Prostate gland (tissue), 2 donors: ENCODE measurements around the gene TBC1D2B. TPM values are rescaled to one million over a fixed set of nuclear protein-coding genes. Genes with fewer than 3 reads are reported as not detected.

Experiments
- DNase-seq: peaks from one replicate; pipeline ENCODE4 v3.0.0-alpha.2; 2019; ENCODE audit warnings: low spot score
- H3K27ac ChIP-seq, 2 donors: fragments of 200-600 bp; sonication (generic); 2 replicates each; pipeline ENCODE4 v1.5.1; 2017 to 2019
- H3K27me3 ChIP-seq: fragments of 200-600 bp; sonication (generic); replicated peaks from 2 replicates; pipeline ENCODE4 v1.5.1; 2019; ENCODE audit not compliant: insufficient read depth
- H3K36me3 ChIP-seq, 2 donors: fragments of 200-600 bp; sonication (generic); 1 replicate in 1 of 2; 2 replicates in 1 of 2; pipeline versions ENCODE4 v1.5.1 to v1.8.1; 2017 to 2019
- H3K4me1 ChIP-seq: fragments of 200-600 bp; sonication (generic); replicated peaks from 2 replicates; pipeline ENCODE4 v1.5.1; 2019
- H3K4me3 ChIP-seq, 2 donors: fragments of 200-600 bp; sonication (generic); 2 replicates each; pipeline ENCODE4 v1.5.1; 2017 to 2019
- H3K9me3 ChIP-seq: fragments of 200-600 bp; sonication (generic); 2 replicates; pipeline ENCODE4 v1.5.1; 2017
- CTCF ChIP-seq, 4 experiments: fragments of 200-600 bp in 2 of 4; fragments of 450-650 bp in 2 of 4; sonication (generic) in 2 of 4; IDR thresholded peaks; 1 replicate in 3 of 4; 2 replicates in 1 of 4; pipeline ENCODE4 v1.5.1; 2016 to 2019; ENCODE audit warnings: antibody characterized with exemption in 4 of 4, mild to moderate bottlenecking in 2 of 4, moderate library complexity in 2 of 4
- POLR2A ChIP-seq: fragments of 450-650 bp; IDR thresholded peaks from one replicate; pipeline ENCODE4 v1.6.1; 2016; ENCODE audit warnings: antibody characterized with exemption, mild to moderate bottlenecking
- POLR2AphosphoS5 ChIP-seq: sonication (generic); formaldehyde crosslinking; IDR thresholded peaks from one replicate; pipeline ENCODE4 v1.6.1; 2017; ENCODE audit warnings: antibody characterized with exemption
- WGBS: methylation state at CpG from one replicate; pipeline ENCODE4 v1.1.5; 2018; 5-methylcytosine and 5-hydroxymethylcytosine counted together
- intact Hi-C: fragments of 100-400 bp; cut with DNase I; formaldehyde crosslinking; loops from one replicate; pipeline ENCODE4 v1.14.2; 2022
- total RNA-seq, 2 donors: library from RNA; depleted of rRNA; stranded (reverse); fragments of >200 nt; gene quantifications; one replicate each; pipeline ENCODE4 v1.1.0, GENCODE V29; 2016

Gene TBC1D2B
- total RNA-seq, 2 donors from 2014 or later, result 21.5 to 49.5 TPM

GRCh38 chr15:78004222-78004727, 73.2 kb downstream of the TBC1D2B start:
- intact Hi-C loops, result no loop called here
- Histone ChIP-seq H3K36me3 (no peaks in the 10 kb centered on the region), H3K27me3 (no peaks in the 10 kb centered on the region), H3K9me3 (no peaks in the 10 kb centered on the region), H3K4me1 (peaks cover 48% of the 10 kb centered on the region), H3K27ac (peak overlapping the region; percentile 70 to 75), H3K4me3 (no peak overlapping the region)
- TF ChIP-seq CTCF (IDR thresholded peaks at IDR 0.05), result no peak
- no peak for TF ChIP-seq POLR2A
- TF ChIP-seq POLR2AphosphoS5, result no peak
- whole genome bisulfite sequencing, result 57% methylated on average over 9 of the region's 9 CpGs
- no peak for DNase-seq

DNA sequence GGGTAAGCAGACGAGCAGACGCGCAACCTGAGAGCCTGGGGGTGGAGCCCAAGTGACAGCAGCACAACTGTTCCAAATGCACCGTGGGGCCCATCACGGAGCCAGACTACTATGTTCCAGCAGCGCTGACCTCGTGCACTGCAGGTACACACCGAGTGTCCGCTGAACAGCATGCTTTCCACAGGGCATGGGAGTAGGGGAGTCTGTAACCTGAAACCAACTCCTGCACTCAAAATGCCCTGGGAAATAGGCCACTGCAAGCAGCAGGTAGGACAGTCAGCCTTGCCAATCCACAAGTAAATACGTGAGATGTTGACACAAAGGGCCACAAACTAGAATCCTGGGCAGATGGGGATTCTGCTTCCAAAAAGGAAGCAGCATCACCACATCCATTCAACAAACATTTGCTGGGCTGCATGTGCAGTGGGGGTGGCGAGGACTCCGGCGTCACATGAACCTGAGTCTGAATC, 73.9 kb downstream of the TBC1D2B start:
- Histone ChIP-seq H3K9me3 (no peaks in the 10 kb centered on the region), H3K27me3 (no peaks in the 10 kb centered on the region), H3K4me1 (peaks cover 46% of the 10 kb centered on the region), H3K27ac (peak overlapping the region; percentile 70 to 75), H3K36me3 (no peaks in the 10 kb centered on the region), H3K4me3 (no peak overlapping the region)
- DNase-seq, result peak; percentile 77
- TF ChIP-seq CTCF (IDR thresholded peaks at IDR 0.05) (peak in 1 of 4 experiments; percentile 2), POLR2AphosphoS5 (peak; percentile 87), POLR2A (no peak)
- intact Hi-C loops, result no loop called here
- 29% methylated on average over 13 of the region's 13 CpGs for WGBS

GRCh38 chr15:78002996-78003395, 74.5 kb downstream of the TBC1D2B start:
- no peaks in the 10 kb centered on the region for H3K27me3 ChIP-seq
- H3K4me1 ChIP-seq, result peaks cover 41% of the 10 kb centered on the region
- H3K27ac ChIP-seq, result peak overlapping the region; percentile 11 to 70
- intact Hi-C loops, result no loop called here
- 87% methylated on average over 7 of the region's 7 CpGs for WGBS
- DNase-seq, result no peak
- H3K36me3 ChIP-seq, result peaks cover 0 to 3% of the 10 kb centered on the region in 2 donors
- H3K9me3 ChIP-seq, result no peaks in the 10 kb centered on the region
- TF ChIP-seq CTCF (IDR thresholded peaks at IDR 0.05), result no peak
- TF ChIP-seq POLR2A, result no peak
- TF ChIP-seq POLR2AphosphoS5, result no peak
- H3K4me3 ChIP-seq, result no peak overlapping the region

DNA sequence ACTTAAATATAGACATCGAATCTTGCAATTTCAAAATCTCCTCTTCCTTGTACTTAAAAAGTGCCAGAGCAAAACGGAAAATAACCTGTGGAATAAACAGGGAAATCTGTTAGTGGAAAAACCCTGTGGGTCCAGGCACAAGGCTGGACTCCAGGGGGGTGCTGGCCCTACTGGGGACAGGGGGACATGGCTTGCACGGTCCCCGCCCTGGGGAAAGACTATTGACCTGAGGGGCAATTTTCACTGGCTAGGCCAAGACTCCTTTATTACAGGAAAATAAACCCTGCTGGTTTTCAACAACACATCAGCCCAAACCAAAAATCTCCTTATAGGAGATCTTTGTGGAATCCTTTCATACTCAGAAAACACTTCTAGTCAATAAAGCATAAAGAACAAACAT, 75.9 kb downstream of the TBC1D2B start:
- Histone ChIP-seq H3K36me3 (peaks cover 0 to 4% of the 10 kb centered on the region in 2 donors), H3K4me3 (no peak overlapping the region), H3K4me1 (peaks cover 27% of the 10 kb centered on the region), H3K9me3 (no peaks in the 10 kb centered on the region), H3K27ac (no peak overlapping the region), H3K27me3 (no peaks in the 10 kb centered on the region)
- WGBS, result 97% methylated on average over 4 of the region's 4 CpGs
- DNase-seq, result no peak
- TF ChIP-seq POLR2AphosphoS5, result no peak
- TF ChIP-seq CTCF (IDR thresholded peaks at IDR 0.05), result no peak
- no peak for TF ChIP-seq POLR2A
- intact Hi-C loops, result no loop called here

DNA sequence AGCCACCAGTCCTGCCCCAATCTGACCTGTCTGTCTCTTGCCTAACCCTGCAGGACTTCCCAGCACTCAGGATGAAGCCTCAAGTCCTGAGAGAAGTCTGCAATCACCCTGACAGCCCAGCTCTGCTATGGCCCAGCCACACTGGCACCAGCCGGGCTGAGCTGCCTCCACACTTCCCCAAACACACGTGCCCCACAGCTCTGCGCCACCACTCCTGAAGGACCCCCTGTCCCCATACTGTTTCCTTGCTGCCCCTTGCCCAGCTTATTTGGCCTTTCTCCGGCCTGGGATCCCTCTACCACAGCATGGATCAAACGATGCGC, 76.6 kb downstream of the TBC1D2B start:
- Histone ChIP-seq H3K4me1 (peaks cover 22% of the 10 kb centered on the region), H3K27ac (no peak overlapping the region), H3K27me3 (no peaks in the 10 kb centered on the region), H3K4me3 (no peak overlapping the region), H3K9me3 (no peaks in the 10 kb centered on the region), H3K36me3 (peaks cover 0 to 4% of the 10 kb centered on the region in 2 donors)
- no peak for DNase-seq
- intact Hi-C loops, result no loop called here
- TF ChIP-seq POLR2A (no peak), POLR2AphosphoS5 (no peak), CTCF (IDR thresholded peaks at IDR 0.05) (no peak)
- WGBS, result 96% methylated on average over 6 of the region's 6 CpGs
